ENCODE results near the gene TPSAB1. TPM values are rescaled to one million over a fixed set of nuclear protein-coding genes. Genes with fewer than 3 reads are reported as not detected.
A peak's percentile ranks its signal among the peaks of the same experiment; 100 is the strongest.

Gene TPSAB1
- total and polyA plus RNA-seq, 10 of the 15 experiments (the other 5 are each of a cell fraction or from before 2014, with no cell fraction given) = 0.06 TPM; not detected in 9

DNA sequence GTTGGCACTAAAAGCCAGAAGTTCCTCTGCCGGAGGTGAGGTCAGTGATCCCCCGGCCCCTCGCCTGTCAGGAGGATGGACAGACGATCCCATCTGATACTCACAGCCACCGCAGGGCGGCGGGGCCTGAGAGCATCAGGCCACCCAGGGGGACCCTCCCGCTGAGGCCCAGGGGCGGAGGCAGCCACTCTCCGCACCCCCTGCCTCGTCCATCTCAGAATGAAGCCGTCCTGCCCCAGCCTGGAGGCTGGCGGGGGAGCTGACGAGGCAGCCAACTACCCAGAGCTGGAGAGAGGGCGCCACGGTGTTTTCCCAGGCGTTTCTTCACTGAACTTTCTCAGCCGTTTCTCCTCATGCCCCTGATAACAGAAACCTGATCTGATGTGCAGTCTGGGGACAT lies 38.0 kb downstream of the TPSAB1 start:
- DNase-seq (ENCODE audit: low read depth, low spot score) (no peak), ATAC-seq (peak; percentile 41), FAIRE-seq (no peak)
- in situ Hi-C loops (cut with MboI) (no loop called here), intact Hi-C loops (cut with micrococcal nuclease; ENCODE audit: unreplicated experiment) (no loop called here)
- Histone ChIP-seq H3K79me2 (ENCODE audit: control insufficient read depth, insufficient read depth, low read length) (no peaks in the 10 kb centered on the region), H3K36me3 (ENCODE audit: control insufficient read depth in 2 of 2, insufficient read depth in 2 of 2, low read length in 1 of 2) (no peaks in the 10 kb centered on the region), H4K20me1 (ENCODE audit: control insufficient read depth, insufficient read depth) (no peaks in the 10 kb centered on the region), H3K4me1 (ENCODE audit: control insufficient read depth, insufficient read depth, low read length) (no peaks in the 10 kb centered on the region), H3K4me3 (no peak overlapping the region), H3K9me3 (replicated peaks; ENCODE audit: control insufficient read depth, insufficient read depth, low read length) (no peaks in the 10 kb centered on the region), H3K27ac (ENCODE audit: control insufficient read depth, insufficient read depth) (no peak overlapping the region), H3K27me3 (replicated peaks in 1 of 2; ENCODE audit: control insufficient read depth in 2 of 2, insufficient read depth in 2 of 2, low read length in 1 of 2) (no peaks in the 10 kb centered on the region; a peak in 1 of 4 replicates), H3K9ac (ENCODE audit: control insufficient read depth, insufficient read depth, low read length) (no peak overlapping the region), H3K4me2 (ENCODE audit: control insufficient read depth, insufficient read depth) (no peak overlapping the region), H2AFZ (ENCODE audit: control insufficient read depth, low read depth, low read length) (no peak overlapping the region)
- POLR2A ChIA-PET = no interaction called here
- RAD21 ChIA-PET (ENCODE audit: unreplicated experiment) = no interaction called here
- WGBS (ENCODE audit: insufficient coverage, insufficient replicate concordance, low lambda C conversion rate, missing lambda C conversion rate) = 31% methylated on average over 18 of the region's 18 CpGs
- CTCF ChIA-PET = no interaction called here
- BruUV-seq (replicated peaks) = no TSS peak
- SMC1A ChIA-PET (ENCODE audit: uncharacterized antibody, unreplicated experiment) = no interaction called here
- no peak for TF ChIP-seq SUPT20H (IDR thresholded peaks at IDR 0.05; ENCODE audit: borderline replicate concordance, control insufficient read depth, low read depth, low read length)
- TF ChIP-seq, protein P1, sequence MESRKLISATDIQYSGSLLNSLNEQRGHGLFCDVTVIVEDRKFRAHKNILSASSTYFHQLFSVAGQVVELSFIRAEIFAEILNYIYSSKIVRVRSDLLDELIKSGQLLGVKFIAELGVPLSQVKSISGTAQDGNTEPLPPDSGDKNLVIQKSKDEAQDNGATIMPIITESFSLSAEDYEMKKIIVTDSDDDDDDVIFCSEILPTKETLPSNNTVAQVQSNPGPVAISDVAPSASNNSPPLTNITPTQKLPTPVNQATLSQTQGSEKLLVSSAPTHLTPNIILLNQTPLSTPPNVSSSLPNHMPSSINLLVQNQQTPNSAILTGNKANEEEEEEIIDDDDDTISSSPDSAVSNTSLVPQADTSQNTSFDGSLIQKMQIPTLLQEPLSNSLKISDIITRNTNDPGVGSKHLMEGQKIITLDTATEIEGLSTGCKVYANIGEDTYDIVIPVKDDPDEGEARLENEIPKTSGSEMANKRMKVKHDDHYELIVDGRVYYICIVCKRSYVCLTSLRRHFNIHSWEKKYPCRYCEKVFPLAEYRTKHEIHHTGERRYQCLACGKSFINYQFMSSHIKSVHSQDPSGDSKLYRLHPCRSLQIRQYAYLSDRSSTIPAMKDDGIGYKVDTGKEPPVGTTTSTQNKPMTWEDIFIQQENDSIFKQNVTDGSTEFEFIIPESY (IDR thresholded peaks at IDR 0.05) = no peak
- no peak for TF ChIP-seq EED (IDR thresholded peaks at IDR 0.05; ENCODE audit: low read depth)
- TF ChIP-seq SMC3 (IDR thresholded peaks at IDR 0.05; ENCODE audit: borderline replicate concordance, low read length) = no peak
- no peak for TF ChIP-seq KDM1A (IDR thresholded peaks at IDR 0.05; ENCODE audit: borderline replicate concordance)
- TF ChIP-seq, protein P2, sequence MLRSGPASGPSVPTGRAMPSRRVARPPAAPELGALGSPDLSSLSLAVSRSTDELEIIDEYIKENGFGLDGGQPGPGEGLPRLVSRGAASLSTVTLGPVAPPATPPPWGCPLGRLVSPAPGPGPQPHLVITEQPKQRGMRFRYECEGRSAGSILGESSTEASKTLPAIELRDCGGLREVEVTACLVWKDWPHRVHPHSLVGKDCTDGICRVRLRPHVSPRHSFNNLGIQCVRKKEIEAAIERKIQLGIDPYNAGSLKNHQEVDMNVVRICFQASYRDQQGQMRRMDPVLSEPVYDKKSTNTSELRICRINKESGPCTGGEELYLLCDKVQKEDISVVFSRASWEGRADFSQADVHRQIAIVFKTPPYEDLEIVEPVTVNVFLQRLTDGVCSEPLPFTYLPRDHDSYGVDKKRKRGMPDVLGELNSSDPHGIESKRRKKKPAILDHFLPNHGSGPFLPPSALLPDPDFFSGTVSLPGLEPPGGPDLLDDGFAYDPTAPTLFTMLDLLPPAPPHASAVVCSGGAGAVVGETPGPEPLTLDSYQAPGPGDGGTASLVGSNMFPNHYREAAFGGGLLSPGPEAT (IDR thresholded peaks at IDR 0.05; ENCODE audit: low read depth) = no peak
- TF ChIP-seq, protein P3, sequence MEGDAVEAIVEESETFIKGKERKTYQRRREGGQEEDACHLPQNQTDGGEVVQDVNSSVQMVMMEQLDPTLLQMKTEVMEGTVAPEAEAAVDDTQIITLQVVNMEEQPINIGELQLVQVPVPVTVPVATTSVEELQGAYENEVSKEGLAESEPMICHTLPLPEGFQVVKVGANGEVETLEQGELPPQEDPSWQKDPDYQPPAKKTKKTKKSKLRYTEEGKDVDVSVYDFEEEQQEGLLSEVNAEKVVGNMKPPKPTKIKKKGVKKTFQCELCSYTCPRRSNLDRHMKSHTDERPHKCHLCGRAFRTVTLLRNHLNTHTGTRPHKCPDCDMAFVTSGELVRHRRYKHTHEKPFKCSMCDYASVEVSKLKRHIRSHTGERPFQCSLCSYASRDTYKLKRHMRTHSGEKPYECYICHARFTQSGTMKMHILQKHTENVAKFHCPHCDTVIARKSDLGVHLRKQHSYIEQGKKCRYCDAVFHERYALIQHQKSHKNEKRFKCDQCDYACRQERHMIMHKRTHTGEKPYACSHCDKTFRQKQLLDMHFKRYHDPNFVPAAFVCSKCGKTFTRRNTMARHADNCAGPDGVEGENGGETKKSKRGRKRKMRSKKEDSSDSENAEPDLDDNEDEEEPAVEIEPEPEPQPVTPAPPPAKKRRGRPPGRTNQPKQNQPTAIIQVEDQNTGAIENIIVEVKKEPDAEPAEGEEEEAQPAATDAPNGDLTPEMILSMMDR (IDR thresholded peaks at IDR 0.05 in 2 of 3, conservative IDR thresholded peaks at IDR 0.05 in 1 of 3; ENCODE audit: control insufficient read depth in 2 of 3, extremely low read depth in 1 of 3, insufficient read depth in 1 of 3, low read depth in 3 of 3, low read length in 3 of 3) = no peak
- TF ChIP-seq, protein P4, sequence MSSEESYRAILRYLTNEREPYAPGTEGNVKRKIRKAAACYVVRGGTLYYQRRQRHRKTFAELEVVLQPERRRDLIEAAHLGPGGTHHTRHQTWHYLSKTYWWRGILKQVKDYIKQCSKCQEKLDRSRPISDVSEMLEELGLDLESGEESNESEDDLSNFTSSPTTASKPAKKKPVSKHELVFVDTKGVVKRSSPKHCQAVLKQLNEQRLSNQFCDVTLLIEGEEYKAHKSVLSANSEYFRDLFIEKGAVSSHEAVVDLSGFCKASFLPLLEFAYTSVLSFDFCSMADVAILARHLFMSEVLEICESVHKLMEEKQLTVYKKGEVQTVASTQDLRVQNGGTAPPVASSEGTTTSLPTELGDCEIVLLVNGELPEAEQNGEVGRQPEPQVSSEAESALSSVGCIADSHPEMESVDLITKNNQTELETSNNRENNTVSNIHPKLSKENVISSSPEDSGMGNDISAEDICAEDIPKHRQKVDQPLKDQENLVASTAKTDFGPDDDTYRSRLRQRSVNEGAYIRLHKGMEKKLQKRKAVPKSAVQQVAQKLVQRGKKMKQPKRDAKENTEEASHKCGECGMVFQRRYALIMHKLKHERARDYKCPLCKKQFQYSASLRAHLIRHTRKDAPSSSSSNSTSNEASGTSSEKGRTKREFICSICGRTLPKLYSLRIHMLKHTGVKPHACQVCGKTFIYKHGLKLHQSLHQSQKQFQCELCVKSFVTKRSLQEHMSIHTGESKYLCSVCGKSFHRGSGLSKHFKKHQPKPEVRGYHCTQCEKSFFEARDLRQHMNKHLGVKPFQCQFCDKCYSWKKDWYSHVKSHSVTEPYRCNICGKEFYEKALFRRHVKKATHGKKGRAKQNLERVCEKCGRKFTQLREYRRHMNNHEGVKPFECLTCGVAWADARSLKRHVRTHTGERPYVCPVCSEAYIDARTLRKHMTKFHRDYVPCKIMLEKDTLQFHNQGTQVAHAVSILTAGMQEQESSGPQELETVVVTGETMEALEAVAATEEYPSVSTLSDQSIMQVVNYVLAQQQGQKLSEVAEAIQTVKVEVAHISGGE (CRISPR knock-in tag; IDR thresholded peaks at IDR 0.05) = no peak
- no peak for TF ChIP-seq TCF12 (IDR thresholded peaks at IDR 0.05; ENCODE audit: low read depth, low read length)
- TF ChIP-seq HDGF (IDR thresholded peaks at IDR 0.05) = no peak
- TF ChIP-seq CHD1 (IDR thresholded peaks at IDR 0.05; ENCODE audit: low read depth, low read length) = no peak
- no peak for TF ChIP-seq MXI1 (IDR thresholded peaks at IDR 0.05; ENCODE audit: low read depth, low read length)
- TF ChIP-seq, protein P5, sequence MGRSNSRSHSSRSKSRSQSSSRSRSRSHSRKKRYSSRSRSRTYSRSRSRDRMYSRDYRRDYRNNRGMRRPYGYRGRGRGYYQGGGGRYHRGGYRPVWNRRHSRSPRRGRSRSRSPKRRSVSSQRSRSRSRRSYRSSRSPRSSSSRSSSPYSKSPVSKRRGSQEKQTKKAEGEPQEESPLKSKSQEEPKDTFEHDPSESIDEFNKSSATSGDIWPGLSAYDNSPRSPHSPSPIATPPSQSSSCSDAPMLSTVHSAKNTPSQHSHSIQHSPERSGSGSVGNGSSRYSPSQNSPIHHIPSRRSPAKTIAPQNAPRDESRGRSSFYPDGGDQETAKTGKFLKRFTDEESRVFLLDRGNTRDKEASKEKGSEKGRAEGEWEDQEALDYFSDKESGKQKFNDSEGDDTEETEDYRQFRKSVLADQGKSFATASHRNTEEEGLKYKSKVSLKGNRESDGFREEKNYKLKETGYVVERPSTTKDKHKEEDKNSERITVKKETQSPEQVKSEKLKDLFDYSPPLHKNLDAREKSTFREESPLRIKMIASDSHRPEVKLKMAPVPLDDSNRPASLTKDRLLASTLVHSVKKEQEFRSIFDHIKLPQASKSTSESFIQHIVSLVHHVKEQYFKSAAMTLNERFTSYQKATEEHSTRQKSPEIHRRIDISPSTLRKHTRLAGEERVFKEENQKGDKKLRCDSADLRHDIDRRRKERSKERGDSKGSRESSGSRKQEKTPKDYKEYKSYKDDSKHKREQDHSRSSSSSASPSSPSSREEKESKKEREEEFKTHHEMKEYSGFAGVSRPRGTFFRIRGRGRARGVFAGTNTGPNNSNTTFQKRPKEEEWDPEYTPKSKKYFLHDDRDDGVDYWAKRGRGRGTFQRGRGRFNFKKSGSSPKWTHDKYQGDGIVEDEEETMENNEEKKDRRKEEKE (IDR thresholded peaks at IDR 0.05) = no peak

Measured in GM12878 (cell line).